ENCODE results near the gene CDC34.

Gene CDC34

DNA sequence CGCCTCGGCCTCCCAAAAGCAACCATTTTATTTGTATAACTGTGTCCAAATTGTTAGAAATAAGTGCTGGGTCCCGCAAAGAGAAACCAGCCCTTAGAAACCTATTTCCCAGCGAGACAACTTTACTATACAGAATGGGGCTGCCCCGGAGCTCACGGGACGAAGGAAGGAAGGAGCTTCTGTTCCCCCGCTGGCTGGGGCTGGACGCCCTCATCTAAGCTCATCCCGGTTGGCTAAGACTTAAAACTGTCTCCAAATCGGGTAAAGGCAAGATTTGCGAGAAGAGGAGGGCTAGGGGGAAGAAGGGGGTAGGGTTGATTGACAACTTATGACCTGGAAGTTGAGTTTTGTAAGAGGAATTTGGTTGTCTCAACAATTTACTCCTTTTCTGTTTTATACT lies 28.6 kb downstream of the CDC34 start:
- Histone ChIP-seq H3K4me3 (no peak overlapping the region), H3K27ac (no peak overlapping the region), H3K36me3 (no peaks in the 10 kb centered on the region), H3K4me1 (peaks cover 0 to 7% (median 0%) of the 10 kb centered on the region in 4 donors), H3K27me3 (peaks cover 0 to 20% of the 10 kb centered on the region in 2 donors), H3K9me3 (no peaks in the 10 kb centered on the region)
- TF ChIP-seq, protein P1, sequence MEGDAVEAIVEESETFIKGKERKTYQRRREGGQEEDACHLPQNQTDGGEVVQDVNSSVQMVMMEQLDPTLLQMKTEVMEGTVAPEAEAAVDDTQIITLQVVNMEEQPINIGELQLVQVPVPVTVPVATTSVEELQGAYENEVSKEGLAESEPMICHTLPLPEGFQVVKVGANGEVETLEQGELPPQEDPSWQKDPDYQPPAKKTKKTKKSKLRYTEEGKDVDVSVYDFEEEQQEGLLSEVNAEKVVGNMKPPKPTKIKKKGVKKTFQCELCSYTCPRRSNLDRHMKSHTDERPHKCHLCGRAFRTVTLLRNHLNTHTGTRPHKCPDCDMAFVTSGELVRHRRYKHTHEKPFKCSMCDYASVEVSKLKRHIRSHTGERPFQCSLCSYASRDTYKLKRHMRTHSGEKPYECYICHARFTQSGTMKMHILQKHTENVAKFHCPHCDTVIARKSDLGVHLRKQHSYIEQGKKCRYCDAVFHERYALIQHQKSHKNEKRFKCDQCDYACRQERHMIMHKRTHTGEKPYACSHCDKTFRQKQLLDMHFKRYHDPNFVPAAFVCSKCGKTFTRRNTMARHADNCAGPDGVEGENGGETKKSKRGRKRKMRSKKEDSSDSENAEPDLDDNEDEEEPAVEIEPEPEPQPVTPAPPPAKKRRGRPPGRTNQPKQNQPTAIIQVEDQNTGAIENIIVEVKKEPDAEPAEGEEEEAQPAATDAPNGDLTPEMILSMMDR (IDR thresholded peaks at IDR 0.05): no peak
- intact Hi-C loops (cut with DNase I; ENCODE audit: low total_unique reads): no loop called here
- DNase-seq: no peak

DNA sequence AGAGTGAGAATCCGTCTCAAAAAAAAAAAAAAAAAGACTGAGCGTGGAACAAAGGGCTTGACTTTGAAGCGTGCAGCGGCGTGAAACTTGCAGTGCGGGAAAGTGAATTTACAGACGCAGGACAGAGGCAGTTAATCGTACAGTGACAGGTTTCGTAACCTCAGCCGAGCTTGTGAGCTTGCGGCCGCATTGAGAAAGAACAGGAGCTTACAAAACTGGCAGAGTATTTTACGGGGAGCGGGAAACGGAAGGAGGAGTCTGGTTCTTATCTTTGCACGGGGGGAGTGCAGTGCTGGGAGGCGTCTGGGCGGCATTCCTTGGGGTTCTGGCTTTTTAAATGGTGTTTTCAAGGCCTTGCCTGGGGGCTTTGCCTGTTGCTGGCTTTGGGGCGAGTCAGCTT lies 34.8 kb downstream of the CDC34 start:
- Histone ChIP-seq H3K36me3 (no peaks in the 10 kb centered on the region), H3K27me3 (no peaks in the 10 kb centered on the region), H3K4me3 (no peak overlapping the region), H3K9me3 (no peaks in the 10 kb centered on the region), H3K4me1 (peaks cover 0 to 7% (median 6%) of the 10 kb centered on the region in 4 donors), H3K27ac (no peak overlapping the region)
- no peak for DNase-seq
- intact Hi-C loops (cut with DNase I; ENCODE audit: low total_unique reads): no loop called here
- TF ChIP-seq, protein P1 (IDR thresholded peaks at IDR 0.05): no peak

GRCh38 chr19:566844-567243 lies 35.3 kb downstream of the CDC34 start:
- DNase-seq: no peak
- H3K4me3 ChIP-seq: no peak overlapping the region
- H3K9me3 ChIP-seq: no peaks in the 10 kb centered on the region
- no peaks in the 10 kb centered on the region for H3K27me3 ChIP-seq
- no peaks in the 10 kb centered on the region for H3K36me3 ChIP-seq
- TF ChIP-seq, protein P1 (IDR thresholded peaks at IDR 0.05): no peak
- intact Hi-C loops (cut with DNase I; ENCODE audit: low total_unique reads): no loop called here
- H3K27ac ChIP-seq: no peak overlapping the region
- peaks cover 0 to 10% (median 9%) of the 10 kb centered on the region in 4 donors for H3K4me1 ChIP-seq

- Histone ChIP-seq H3K4me3 (no peak overlapping the region), H3K4me1 (peaks cover 0 to 10% (median 9%) of the 10 kb centered on the region in 4 donors), H3K9me3 (no peaks in the 10 kb centered on the region), H3K27ac (no peak overlapping the region), H3K27me3 (no peaks in the 10 kb centered on the region), H3K36me3 (no peaks in the 10 kb centered on the region)
- no peak for DNase-seq
- TF ChIP-seq, protein P1 (IDR thresholded peaks at IDR 0.05): no peak
- intact Hi-C loops (cut with DNase I; ENCODE audit: low total_unique reads): no loop called here
These were observed 35.8 kb downstream of the CDC34 start for GRCh38 chr19:567296-567900.

DNA sequence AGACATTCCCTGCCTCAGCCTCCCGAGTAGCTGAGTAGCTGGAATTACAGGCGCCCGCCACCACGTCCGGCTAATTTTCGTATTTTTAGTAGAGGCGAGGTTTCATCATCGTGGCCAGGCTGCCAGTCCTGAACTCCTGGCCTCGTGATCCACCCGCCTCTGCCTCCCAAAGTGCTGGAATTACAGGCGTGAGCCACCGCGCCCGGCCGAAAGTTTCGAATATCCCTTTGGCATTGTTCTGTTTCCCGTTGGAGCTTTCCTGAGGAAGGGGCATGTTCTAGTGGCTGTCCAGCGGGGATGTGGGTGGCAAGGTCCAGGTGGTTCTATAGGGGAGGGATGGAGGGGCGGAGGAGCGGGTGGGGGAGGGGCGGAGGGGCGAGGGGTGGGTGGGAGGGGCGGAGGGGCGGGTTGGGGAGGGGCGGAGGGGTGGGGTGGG lies 38.7 kb downstream of the CDC34 start:
- intact Hi-C loops (cut with DNase I; ENCODE audit: low total_unique reads): no loop called here
- no peak overlapping the region for H3K27ac ChIP-seq
- no peaks in the 10 kb centered on the region for H3K9me3 ChIP-seq
- H3K36me3 ChIP-seq: no peaks in the 10 kb centered on the region
- TF ChIP-seq, protein P1 (IDR thresholded peaks at IDR 0.05): no peak
- no peaks in the 10 kb centered on the region for H3K27me3 ChIP-seq
- no peak for DNase-seq
- peaks cover 0 to 34% (median 29%) of the 10 kb centered on the region in 4 donors for H3K4me1 ChIP-seq
- H3K4me3 ChIP-seq: no peak overlapping the region

All from tibial artery (tissue), 4 donors.